OCI-LY1 (cell line): ENCODE results near the gene C1QTNF2.

Experiments used
- H2AFZ ChIP-seq: fragments of 200-600 bp; sonication (generic), shearing (Covaris generic); 2 replicates; pipeline ENCODE4 v1.6.0; 2014; ENCODE audit warnings: antibody characterized with exemption, mild to moderate bottlenecking, low read length
- H3F3A ChIP-seq: fragments of 200-600 bp; sonication (generic), shearing (Covaris generic); 2 replicates; pipeline ENCODE4 v1.6.0; 2014; ENCODE audit warnings: mild to moderate bottlenecking, antibody characterized with exemption, low read length, moderate library complexity; ENCODE audit not compliant: insufficient read depth
- H3K27ac ChIP-seq: fragments of 200-600 bp; sonication (generic); 2 replicates; pipeline ENCODE4 v1.5.1; 2014; ENCODE audit warnings: low read length, mixed run types, mild to moderate bottlenecking, low read depth; ENCODE audit not compliant: poor library complexity, severe bottlenecking
- H3K27me3 ChIP-seq: fragments of 200-600 bp; sonication (generic); 2 replicates; pipeline ENCODE4 v1.6.0; 2014; ENCODE audit warnings: antibody characterized with exemption, mild to moderate bottlenecking, low read length, moderate library complexity; ENCODE audit not compliant: insufficient read depth
- H3K36me3 ChIP-seq: fragments of 200-600 bp; sonication (generic); 2 replicates; pipeline ENCODE4 v1.6.1; 2014; ENCODE audit warnings: mild to moderate bottlenecking, antibody characterized with exemption, low read length, moderate library complexity, mixed read lengths; ENCODE audit not compliant: insufficient read depth
- H3K4me1 ChIP-seq: fragments of 200-600 bp; sonication (generic); 2 replicates; pipeline ENCODE4 v1.5.1; 2014; ENCODE audit warnings: mild to moderate bottlenecking, low read length, moderate library complexity; ENCODE audit not compliant: insufficient read depth, severe bottlenecking
- H3K4me2 ChIP-seq: fragments of 200-600 bp; sonication (generic), shearing (Covaris generic); 2 replicates; pipeline ENCODE4 v1.6.1; 2014; ENCODE audit warnings: low read length
- H3K4me3 ChIP-seq: fragments of 200-600 bp; sonication (generic); 2 replicates; pipeline ENCODE4 v1.5.1; 2014; ENCODE audit warnings: low read length, low read depth, mild to moderate bottlenecking, mixed read lengths; ENCODE audit not compliant: poor library complexity, severe bottlenecking
- H3K79me2 ChIP-seq: fragments of 200-600 bp; shearing (Covaris generic); 2 replicates; pipeline ENCODE4 v1.6.1; 2016; ENCODE audit warnings: mixed run types, low read length, mixed read lengths; ENCODE audit not compliant: insufficient read depth
- H3K9ac ChIP-seq: fragments of 200-600 bp; sonication (generic), shearing (Covaris generic); 2 replicates; pipeline ENCODE4 v1.6.1; 2014; ENCODE audit warnings: mild to moderate bottlenecking, low read length, mixed read lengths
- H3K9me2 ChIP-seq: fragments of 200-600 bp; sonication (generic), shearing (Covaris generic); 2 replicates; pipeline ENCODE4 v1.6.1; 2014; ENCODE audit warnings: low read depth, mild to moderate bottlenecking, low read length, mixed read lengths
- H3K9me3 ChIP-seq: fragments of 200-600 bp; shearing (Covaris generic); 2 replicates; pipeline ENCODE4 v1.6.1; 2014; ENCODE audit warnings: low read length, mixed read lengths
- H4K20me1 ChIP-seq: fragments of 200-600 bp; sonication (generic), shearing (Covaris generic); 2 replicates; pipeline ENCODE4 v1.6.0; 2016; ENCODE audit warnings: mild to moderate bottlenecking, low read length; ENCODE audit not compliant: insufficient read depth
- CTCF ChIP-seq: fragments of 200-600 bp; sonication (generic), shearing (Covaris generic); IDR thresholded peaks from 2 replicates; pipeline ENCODE4 v1.5.1; 2017; ENCODE audit warnings: mild to moderate bottlenecking, antibody characterized with exemption, low read length, moderate library complexity, mixed read lengths
- EZH2 ChIP-seq: fragments of 200-600 bp; sonication (generic), shearing (Covaris generic); IDR thresholded peaks from 2 replicates; pipeline ENCODE4 v1.8.0; 2017; ENCODE audit warnings: borderline replicate concordance, mixed run types, mild to moderate bottlenecking, antibody characterized with exemption, low read length, moderate library complexity, mixed read lengths

Gene C1QTNF2

GRCh38 chr5:160360310-160360709 lies 10.1 kb downstream of the C1QTNF2 start:
- H2AFZ ChIP-seq = no peak overlapping the region

GRCh38 chr5:160359816-160360215 lies 10.6 kb downstream of the C1QTNF2 start:
- no peak overlapping the region for H3K4me3 ChIP-seq

More at GRCh38 chr5:160360310-160360709, 10.1 kb downstream of the C1QTNF2 start:
- Histone ChIP-seq H4K20me1 (no peaks in the 10 kb centered on the region), H3K36me3 (no peaks in the 10 kb centered on the region), H3K79me2 (no peaks in the 10 kb centered on the region), H3K9me3 (no peaks in the 10 kb centered on the region), H3K4me1 (no peaks in the 10 kb centered on the region), H3K27me3 (0 out of 2 replicates have a peak, but pooled peaks cover 4% of the 10 kb centered on the region), H3K9ac (no peak overlapping the region), H3K27ac (no peak overlapping the region), H3F3A (no peaks in the 10 kb centered on the region), H3K9me2 (no peaks in the 10 kb centered on the region), H3K4me2 (no peak overlapping the region), H3K4me3 (no peak overlapping the region)
- TF ChIP-seq EZH2 = no peak
- TF ChIP-seq CTCF = no peak

GRCh38 chr5:160359242-160359641 lies 11.2 kb downstream of the C1QTNF2 start:
- H4K20me1 ChIP-seq = no peaks in the 10 kb centered on the region
- no peaks in the 10 kb centered on the region for H3K4me1 ChIP-seq
- H2AFZ ChIP-seq = no peak overlapping the region
- H3K9ac ChIP-seq = no peak overlapping the region
- no peaks in the 10 kb centered on the region for H3K9me2 ChIP-seq
- H3F3A ChIP-seq = no peaks in the 10 kb centered on the region
- TF ChIP-seq EZH2 = no peak
- no peak overlapping the region for H3K27ac ChIP-seq
- no peak overlapping the region for H3K4me2 ChIP-seq
- H3K36me3 ChIP-seq = no peaks in the 10 kb centered on the region
- H3K79me2 ChIP-seq = no peaks in the 10 kb centered on the region
- H3K9me3 ChIP-seq = no peaks in the 10 kb centered on the region
- no peak overlapping the region for H3K4me3 ChIP-seq
- H3K27me3 ChIP-seq = 0 out of 2 replicates have a peak, but pooled peaks cover 4% of the 10 kb centered on the region

More at GRCh38 chr5:160359816-160360215, 10.6 kb downstream of the C1QTNF2 start:
- Histone ChIP-seq H3K36me3 (no peaks in the 10 kb centered on the region), H3F3A (no peaks in the 10 kb centered on the region), H3K79me2 (no peaks in the 10 kb centered on the region), H4K20me1 (no peaks in the 10 kb centered on the region), H3K9me2 (no peaks in the 10 kb centered on the region), H3K4me1 (no peaks in the 10 kb centered on the region), H3K4me2 (no peak overlapping the region), H3K9ac (no peak overlapping the region), H3K27me3 (0 out of 2 replicates have a peak, but pooled peaks cover 4% of the 10 kb centered on the region), H3K9me3 (no peaks in the 10 kb centered on the region), H3K27ac (no peak overlapping the region), H2AFZ (no peak overlapping the region)
- TF ChIP-seq CTCF (no peak), EZH2 (no peak)

GRCh38 chr5:160357861-160358411 lies 12.5 kb downstream of the C1QTNF2 start:
- TF ChIP-seq CTCF (no peak), EZH2 (no peak)
- Histone ChIP-seq H2AFZ (no peak overlapping the region), H3K9me2 (no peaks in the 10 kb centered on the region)

More at GRCh38 chr5:160357861-160358411, 12.5 kb downstream of the C1QTNF2 start:
- H3K4me3 ChIP-seq = no peak overlapping the region
- H3K27me3 ChIP-seq = 0 out of 2 replicates have a peak, but pooled peaks cover 4% of the 10 kb centered on the region
- no peaks in the 10 kb centered on the region for H4K20me1 ChIP-seq
- H3K36me3 ChIP-seq = no peaks in the 10 kb centered on the region
- H3K4me2 ChIP-seq = no peak overlapping the region
- no peaks in the 10 kb centered on the region for H3F3A ChIP-seq
- no peaks in the 10 kb centered on the region for H3K79me2 ChIP-seq
- H3K27ac ChIP-seq = no peak overlapping the region
- no peak overlapping the region for H3K9ac ChIP-seq
- no peaks in the 10 kb centered on the region for H3K9me3 ChIP-seq
- no peaks in the 10 kb centered on the region for H3K4me1 ChIP-seq
